Aorta (tissue), 5 donors: ENCODE measurements around the gene DRD5. TPM values are rescaled to one million over a fixed set of nuclear protein-coding genes. Genes with fewer than 3 reads are reported as not detected.
"Not testable (repeated sequence)": the region's sequence is repeated elsewhere in the genome, so short reads cannot be mapped to it uniquely, and the experiment has no call there.

Source experiments
- ATAC-seq: fragments of 200-7000 bp; cut with Tn5 transposase; one replicate; pipeline ENCODE4 v1.9.1; 2022; ENCODE audit warnings: moderate library complexity; ENCODE audit not compliant: low FRiP score
- DNase-seq, 2 donors: peaks; one replicate each; pipeline ENCODE4 v3.0.0-alpha.2; 2020
- H3K27ac ChIP-seq, 2 donors: one replicate each; pipeline ENCODE4 v1.5.1; 2013; ENCODE audit warnings: low read length in 2 of 2, mild to moderate bottlenecking in 2 of 2, moderate library complexity in 2 of 2, control low read depth in 1 of 2, inconsistent platforms in 1 of 2, low read depth in 1 of 2
- H3K27me3 ChIP-seq, 2 donors: one replicate each; pipeline ENCODE4 v1.6.1; 2013; ENCODE audit warnings: control low read depth in 1 of 2, low read length in 1 of 2, mild to moderate bottlenecking in 1 of 2, moderate library complexity in 1 of 2; ENCODE audit not compliant: insufficient read depth in 2 of 2, control insufficient read depth in 1 of 2
- H3K36me3 ChIP-seq, 2 donors: one replicate each; pipeline ENCODE4 v1.6.1; 2013; ENCODE audit warnings: control low read depth in 1 of 2, low read length in 1 of 2, mild to moderate bottlenecking in 1 of 2; ENCODE audit not compliant: insufficient read depth in 2 of 2, control insufficient read depth in 1 of 2
- H3K4me1 ChIP-seq, 2 donors: one replicate each; pipeline ENCODE4 v1.6.1; 2013; ENCODE audit warnings: low read length in 2 of 2, control low read depth in 1 of 2, mild to moderate bottlenecking in 1 of 2, moderate library complexity in 1 of 2; ENCODE audit not compliant: insufficient read depth in 2 of 2, control insufficient read depth in 1 of 2
- H3K4me3 ChIP-seq, 2 donors: one replicate each; pipeline ENCODE4 v1.5.1; 2013; ENCODE audit warnings: low read length in 2 of 2, control low read depth in 1 of 2, mild to moderate bottlenecking in 1 of 2
- H3K9me3 ChIP-seq: one replicate; pipeline ENCODE4 v1.6.1; 2013; ENCODE audit warnings: mild to moderate bottlenecking, low read length; ENCODE audit not compliant: control insufficient read depth
- WGBS, 2 donors: extraction: QIAGEN DNeasy Blood & Tissue Kit; methylation state at CpG; one replicate each; pipeline ENCODE4 v1.1.7; 2013; 5-methylcytosine and 5-hydroxymethylcytosine counted together
- intact Hi-C, 2 donors: fragments of 100-400 bp; cut with DNase I; formaldehyde crosslinking; loops; one replicate each; pipeline versions ENCODE4 v1.14.2 to v1.15.0; 2022
- polyA plus RNA-seq, 2 donors: library from polyadenylated mRNA; stranded (reverse); fragments of 200-250 nt; gene quantifications; one replicate each; pipeline ENCODE4 v1.2.3, GENCODE V29; 2013
- total RNA-seq, 2 donors: library from RNA; stranded (reverse); fragmentation: NEBNext Ultra II Directional; extraction: Animal tissue kit (Norgen Biotek cat#: 25700); gene quantifications; one replicate each; pipeline ENCODE4 v1.2.1, GENCODE V29; 2021
- donor health status: healthy with polysubstance abuse.
- donor health status: Bipolar disorder and iron deficiency.
- donor health status: DM: no; HTN: no; CAD: no.
- donor health status: DM: no; HTN: no; CAD: no.
- donor health status: DM: yes; HTN: yes; CAD: no.

Gene DRD5
- total and polyA plus RNA-seq, 4 donors = not detected

DNA sequence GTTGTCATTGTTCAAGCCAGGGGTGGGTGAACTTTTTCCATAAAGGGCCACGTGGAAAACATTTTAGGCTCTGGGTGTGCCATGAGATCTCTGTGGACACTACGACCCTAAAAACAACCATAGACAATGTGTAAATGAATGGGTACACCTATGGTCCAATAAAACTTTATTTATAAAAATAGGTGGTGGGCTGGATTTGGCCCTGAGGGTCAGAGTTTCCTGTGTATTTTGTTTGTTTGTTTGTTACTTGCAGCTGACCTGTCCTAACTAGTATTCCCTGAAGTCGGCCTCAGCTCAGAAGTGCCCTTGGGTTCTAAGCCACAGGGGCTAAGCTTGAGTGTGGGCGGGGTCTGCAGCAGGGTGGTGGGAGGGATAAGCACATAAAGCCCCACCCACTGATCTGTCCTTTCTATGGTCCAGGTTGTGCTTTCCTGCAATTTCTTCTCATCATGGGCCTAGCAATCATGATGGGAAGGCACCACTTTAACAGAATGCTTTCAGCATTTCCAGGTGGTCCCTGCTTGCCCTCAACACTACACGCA lies 17.2 kb upstream of the DRD5 start:
- no peak overlapping the region for H3K4me3 ChIP-seq
- H3K4me1 ChIP-seq = no peaks in the 10 kb centered on the region
- peaks cover 0 to 1% of the 10 kb centered on the region in 2 donors for H3K27me3 ChIP-seq
- ATAC-seq (no peak), DNase-seq (no peak)
- no peaks in the 10 kb centered on the region for H3K9me3 ChIP-seq
- H3K36me3 ChIP-seq = no peaks in the 10 kb centered on the region
- no peak overlapping the region for H3K27ac ChIP-seq
- intact Hi-C loops = loop anchor here (2.0 to 10.0 kb wide), 2 partner anchors 299 to 301 kb away; no protein-coding TSS in a partner anchor
- WGBS, 2 donors = 89 to 90% methylated on average over 5 of the region's 5 CpGs

DNA sequence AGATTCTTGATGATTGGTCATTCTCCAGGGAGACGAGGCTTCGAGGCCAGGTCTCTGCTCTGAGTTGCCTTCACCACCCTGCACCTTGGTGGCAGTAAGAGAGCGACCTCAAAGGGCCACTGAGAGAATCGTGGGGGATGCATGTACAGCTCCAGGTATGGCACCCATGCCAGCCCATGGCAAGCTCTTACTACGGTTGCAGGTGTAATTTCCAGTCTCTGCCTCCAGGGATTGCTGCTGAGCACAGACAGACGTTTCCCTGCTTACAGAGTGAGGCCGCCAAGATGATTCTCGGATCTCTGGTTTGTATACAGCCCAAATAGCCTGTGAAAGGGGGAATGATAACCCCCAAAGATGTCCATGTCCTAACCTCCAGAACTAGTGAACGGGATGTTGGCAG lies 16.3 kb upstream of the DRD5 start:
- Histone ChIP-seq H3K4me1 (no peaks in the 10 kb centered on the region), H3K4me3 (no peak overlapping the region), H3K36me3 (no peaks in the 10 kb centered on the region), H3K9me3 (no peaks in the 10 kb centered on the region), H3K27me3 (peaks cover 0 to 1% of the 10 kb centered on the region in 2 donors), H3K27ac (no peak overlapping the region)
- no peak for ATAC-seq
- 27 to 30% methylated on average over 9 of the region's 9 CpGs for WGBS, 2 donors
- intact Hi-C loops = loop anchor here (2.0 to 10.0 kb wide), 2 partner anchors 298 to 300 kb away; no protein-coding TSS in a partner anchor
- DNase-seq = no peak

DNA sequence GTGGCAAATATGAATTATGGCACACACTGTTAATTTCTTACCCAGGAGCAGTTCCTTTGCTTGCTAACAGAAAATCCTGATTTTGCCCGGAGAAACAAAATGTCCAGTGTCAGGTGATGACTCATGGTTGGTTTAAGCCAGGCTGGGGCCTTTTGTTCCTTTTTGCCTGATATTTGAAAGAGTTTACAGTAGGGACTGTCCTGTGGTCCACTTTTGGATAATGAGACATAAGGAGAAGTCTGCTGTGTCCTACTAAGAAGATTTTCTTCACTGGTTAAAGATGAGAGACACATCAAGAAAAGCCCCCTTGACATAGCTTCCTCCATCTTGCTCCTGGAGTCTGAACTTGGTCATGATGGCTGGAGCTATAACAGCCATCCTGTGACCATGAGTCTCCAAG lies 12.1 kb upstream of the DRD5 start:
- intact Hi-C loops = loop anchor here in 1 of 2 donors (10.0 kb wide), 1 partner anchor 295 kb away; no protein-coding TSS in a partner anchor
- WGBS, 2 donors = 64 to 75% methylated on average over 1 of the region's 1 CpG
- no peak for DNase-seq
- no peaks in the 10 kb centered on the region for H3K4me1 ChIP-seq
- peaks cover 0 to 1% of the 10 kb centered on the region in 2 donors for H3K27me3 ChIP-seq
- H3K4me3 ChIP-seq = no peak overlapping the region
- no peak overlapping the region for H3K27ac ChIP-seq
- no peak for ATAC-seq
- H3K9me3 ChIP-seq = no peaks in the 10 kb centered on the region
- no peaks in the 10 kb centered on the region for H3K36me3 ChIP-seq

DNA sequence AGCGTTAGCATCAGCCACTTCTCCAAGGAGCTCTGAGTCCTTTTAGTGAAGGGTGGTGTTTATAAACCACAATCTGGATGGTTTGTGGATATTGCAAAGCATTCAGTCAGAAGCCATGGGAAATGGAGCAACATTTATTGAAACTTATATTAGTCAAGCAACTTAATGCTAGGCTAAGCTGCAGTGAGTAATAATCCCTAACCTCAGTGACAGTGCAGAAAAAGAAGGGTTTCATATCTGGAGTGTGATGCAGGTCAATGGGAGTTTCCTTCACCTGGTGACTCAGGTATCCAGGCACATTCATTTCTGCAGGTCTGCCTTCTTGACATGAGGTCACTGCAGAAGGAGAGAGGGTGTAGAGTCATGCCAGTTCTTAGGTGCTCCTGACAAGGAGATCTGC lies 10.4 kb upstream of the DRD5 start:
- DNase-seq = no peak
- Histone ChIP-seq H3K9me3 (peaks cover 1% of the 10 kb centered on the region), H3K4me1 (no peaks in the 10 kb centered on the region), H3K36me3 (no peaks in the 10 kb centered on the region), H3K4me3 (no peak overlapping the region), H3K27me3 (peaks cover 0 to 1% of the 10 kb centered on the region in 2 donors), H3K27ac (no peak overlapping the region)
- WGBS, 2 donors = 54 to 55% methylated on average over 1 of the region's 1 CpG
- ATAC-seq = no peak
- intact Hi-C loops = no loop called here

DNA sequence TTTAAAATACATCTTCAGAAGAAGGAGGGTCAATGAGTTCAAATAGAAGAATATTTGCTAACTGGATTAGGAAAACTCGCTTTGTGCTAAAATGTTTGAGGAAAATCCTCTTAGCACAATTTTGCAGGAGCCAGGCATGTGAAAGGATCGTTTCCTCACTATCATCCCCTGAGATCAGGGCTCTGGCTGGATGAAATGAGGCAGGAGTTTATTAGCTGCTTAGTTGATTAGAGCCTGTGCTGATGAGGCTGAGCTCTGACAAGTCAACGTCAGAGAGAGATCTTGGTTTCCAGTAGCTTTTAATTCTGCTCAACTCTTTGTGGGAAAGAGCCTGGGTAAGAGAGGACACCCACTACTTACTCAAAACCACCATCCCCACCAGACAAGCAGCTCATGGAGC lies 8.0 kb upstream of the DRD5 start:
- no peak overlapping the region for H3K27ac ChIP-seq
- H3K27me3 ChIP-seq = no peaks in the 10 kb centered on the region
- H3K4me3 ChIP-seq = no peak overlapping the region
- intact Hi-C loops = no loop called here
- no peak for DNase-seq
- H3K36me3 ChIP-seq = no peaks in the 10 kb centered on the region
- peaks cover 1% of the 10 kb centered on the region for H3K9me3 ChIP-seq
- no peak for ATAC-seq
- H3K4me1 ChIP-seq = no peaks in the 10 kb centered on the region
- 56 to 59% methylated on average over 3 of the region's 3 CpGs for WGBS, 2 donors

DNA sequence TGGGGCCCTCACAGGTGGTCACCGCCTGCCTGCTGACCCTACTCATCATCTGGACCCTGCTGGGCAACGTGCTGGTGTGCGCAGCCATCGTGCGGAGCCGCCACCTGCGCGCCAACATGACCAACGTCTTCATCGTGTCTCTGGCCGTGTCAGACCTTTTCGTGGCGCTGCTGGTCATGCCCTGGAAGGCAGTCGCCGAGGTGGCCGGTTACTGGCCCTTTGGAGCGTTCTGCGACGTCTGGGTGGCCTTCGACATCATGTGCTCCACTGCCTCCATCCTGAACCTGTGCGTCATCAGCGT lies 652 bp downstream of the DRD5 start:
- Histone ChIP-seq H3K27me3 (no peaks in the 10 kb centered on the region), H3K36me3 (no peaks in the 10 kb centered on the region), H3K27ac (no peak overlapping the region), H3K9me3 (no peaks in the 10 kb centered on the region), H3K4me3 (no peak overlapping the region), H3K4me1 (no peaks in the 10 kb centered on the region)
- intact Hi-C loops = no loop called here
- WGBS, 2 donors = 44 to 58% methylated on average over 22 of the region's 22 CpGs
- DNase-seq = no peak
- no peak for ATAC-seq

DNA sequence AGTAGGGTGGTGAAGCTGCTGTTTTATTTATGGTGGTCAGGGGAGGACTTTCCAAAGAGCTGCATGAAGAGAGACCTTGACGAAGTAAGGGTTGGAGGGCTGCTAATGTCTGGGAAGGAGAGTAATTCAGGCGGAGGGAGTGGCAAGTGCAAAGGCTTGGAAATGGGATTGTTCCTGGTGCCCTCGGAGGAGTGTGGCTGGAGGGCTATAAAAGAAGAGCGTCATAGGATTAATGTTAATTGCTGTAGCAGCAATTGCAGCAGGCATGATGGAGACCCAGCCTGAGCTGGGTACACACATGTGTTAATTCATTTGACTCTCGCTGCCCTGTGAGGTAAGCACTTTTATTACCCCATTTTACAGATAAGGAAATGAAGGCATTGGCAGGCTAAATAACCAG lies 4.5 kb downstream of the DRD5 start:
- WGBS, 2 donors = 66 to 73% methylated on average over 5 of the region's 5 CpGs
- intact Hi-C loops, H3K27me3 ChIP-seq: not testable (repeated sequence)

DNA sequence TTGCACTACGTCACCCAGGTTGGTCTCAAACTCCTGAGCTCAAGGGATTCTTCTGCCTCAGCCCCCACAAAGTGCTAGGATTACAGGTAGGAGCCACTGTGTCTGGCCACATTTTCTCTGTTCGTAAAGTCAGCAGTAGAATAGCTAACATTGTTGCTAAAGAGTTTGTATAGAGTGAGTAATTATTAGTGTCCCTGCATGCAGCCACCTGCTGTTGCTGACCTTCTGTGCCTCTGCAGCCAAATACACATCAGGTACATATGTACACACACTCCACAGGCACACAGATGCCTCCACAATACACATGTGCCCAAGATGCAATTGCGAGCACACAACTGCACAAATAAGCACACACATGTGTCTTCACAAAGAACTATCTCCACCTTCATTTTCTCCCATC lies 10.9 kb downstream of the DRD5 start:
- DNase-seq (no peak), ATAC-seq (no peak)
- Histone ChIP-seq H3K27ac (no peak overlapping the region), H3K36me3 (no peaks in the 10 kb centered on the region), H3K4me1 (no peaks in the 10 kb centered on the region), H3K4me3 (no peak overlapping the region), H3K9me3 (no peaks in the 10 kb centered on the region), H3K27me3 (peaks cover 0 to 2% of the 10 kb centered on the region in 2 donors)
- 84 to 85% methylated on average over 3 of the region's 3 CpGs for WGBS, 2 donors
- intact Hi-C loops = no loop called here

More for the DNA sequence above, 4.5 kb downstream of the DRD5 start:
- not testable (repeated sequence) for H3K4me1 ChIP-seq, H3K36me3 ChIP-seq, H3K9me3 ChIP-seq, DNase-seq, ATAC-seq, H3K4me3 ChIP-seq, H3K27ac ChIP-seq

DNA sequence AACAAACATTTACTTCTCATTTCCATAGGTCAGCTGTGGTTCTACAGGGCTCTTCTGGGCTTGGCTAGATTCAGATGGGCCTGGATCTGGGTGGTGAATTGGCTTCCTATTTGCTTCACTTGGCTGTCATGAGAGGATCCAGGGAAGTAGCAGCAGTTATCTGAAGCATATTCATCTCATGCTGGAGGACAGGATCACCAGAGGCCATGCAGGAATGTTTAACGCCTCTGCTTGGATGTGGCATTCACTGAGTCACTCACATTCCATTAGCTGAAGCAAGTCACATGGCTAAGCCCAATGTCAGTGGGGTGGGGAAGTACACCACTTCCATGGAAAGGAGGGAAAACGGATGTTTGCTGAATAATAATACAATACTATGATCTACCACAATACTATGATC lies 15.2 kb downstream of the DRD5 start:
- WGBS, 2 donors = 36 to 37% methylated on average over 2 of the region's 2 CpGs
- H3K4me1 ChIP-seq, H3K36me3 ChIP-seq, DNase-seq, ATAC-seq, H3K4me3 ChIP-seq, H3K9me3 ChIP-seq, intact Hi-C loops, H3K27ac ChIP-seq, H3K27me3 ChIP-seq: not testable (repeated sequence)
